Measurements from ENCODE around the gene HSF5. TPM values are rescaled to one million over a fixed set of nuclear protein-coding genes. Genes with fewer than 3 reads are reported as not detected.

Gene HSF5
- total RNA-seq, 1 experiment from 2014 or later = 0.07 TPM

DNA sequence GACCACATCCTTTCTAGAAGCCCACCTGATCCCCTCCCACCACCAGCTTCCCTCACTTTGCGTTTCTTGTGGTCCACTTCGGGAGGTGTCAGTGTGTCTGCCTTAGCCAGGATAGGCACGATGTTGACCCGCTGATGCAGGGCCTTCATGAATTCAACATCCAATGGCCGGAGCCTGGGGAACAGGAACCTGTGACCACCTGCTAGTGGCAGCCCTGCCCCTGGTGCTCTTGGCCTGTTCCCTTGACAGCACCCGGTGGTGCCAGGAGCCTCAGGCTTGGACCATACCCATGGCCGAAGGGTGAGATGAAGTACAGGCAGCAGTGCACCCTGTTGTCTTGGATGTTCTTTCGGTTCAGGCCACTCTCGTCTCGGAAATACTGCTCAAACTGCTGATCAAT is 33.5 kb upstream of the HSF5 start:
- Mint-ChIP-seq H3K27ac (ENCODE audit: unreplicated experiment) (no peak overlapping the region), H3K4me3 (ENCODE audit: low read depth, unreplicated experiment) (no peak overlapping the region), H3K36me3 (ENCODE audit: insufficient read depth, unreplicated experiment) (peaks cover 25% of the 10 kb centered on the region), H3K27me3 (ENCODE audit: unreplicated experiment) (no peaks in the 10 kb centered on the region), H3K4me1 (ENCODE audit: low read depth, unreplicated experiment) (peaks cover 6% of the 10 kb centered on the region), H3K9me3 (ENCODE audit: low read depth, unreplicated experiment) (no peaks in the 10 kb centered on the region)
- TF ChIP-seq, protein P1, sequence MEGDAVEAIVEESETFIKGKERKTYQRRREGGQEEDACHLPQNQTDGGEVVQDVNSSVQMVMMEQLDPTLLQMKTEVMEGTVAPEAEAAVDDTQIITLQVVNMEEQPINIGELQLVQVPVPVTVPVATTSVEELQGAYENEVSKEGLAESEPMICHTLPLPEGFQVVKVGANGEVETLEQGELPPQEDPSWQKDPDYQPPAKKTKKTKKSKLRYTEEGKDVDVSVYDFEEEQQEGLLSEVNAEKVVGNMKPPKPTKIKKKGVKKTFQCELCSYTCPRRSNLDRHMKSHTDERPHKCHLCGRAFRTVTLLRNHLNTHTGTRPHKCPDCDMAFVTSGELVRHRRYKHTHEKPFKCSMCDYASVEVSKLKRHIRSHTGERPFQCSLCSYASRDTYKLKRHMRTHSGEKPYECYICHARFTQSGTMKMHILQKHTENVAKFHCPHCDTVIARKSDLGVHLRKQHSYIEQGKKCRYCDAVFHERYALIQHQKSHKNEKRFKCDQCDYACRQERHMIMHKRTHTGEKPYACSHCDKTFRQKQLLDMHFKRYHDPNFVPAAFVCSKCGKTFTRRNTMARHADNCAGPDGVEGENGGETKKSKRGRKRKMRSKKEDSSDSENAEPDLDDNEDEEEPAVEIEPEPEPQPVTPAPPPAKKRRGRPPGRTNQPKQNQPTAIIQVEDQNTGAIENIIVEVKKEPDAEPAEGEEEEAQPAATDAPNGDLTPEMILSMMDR (IDR thresholded peaks at IDR 0.05; ENCODE audit: unreplicated experiment) = no peak
- no TSS peak for BruUV-seq (replicated peaks)
- DNase-seq = no peak
- CTCF ChIA-PET = no interaction called here
- intact Hi-C loops (cut with micrococcal nuclease; ENCODE audit: unreplicated experiment) = no loop called here

DNA sequence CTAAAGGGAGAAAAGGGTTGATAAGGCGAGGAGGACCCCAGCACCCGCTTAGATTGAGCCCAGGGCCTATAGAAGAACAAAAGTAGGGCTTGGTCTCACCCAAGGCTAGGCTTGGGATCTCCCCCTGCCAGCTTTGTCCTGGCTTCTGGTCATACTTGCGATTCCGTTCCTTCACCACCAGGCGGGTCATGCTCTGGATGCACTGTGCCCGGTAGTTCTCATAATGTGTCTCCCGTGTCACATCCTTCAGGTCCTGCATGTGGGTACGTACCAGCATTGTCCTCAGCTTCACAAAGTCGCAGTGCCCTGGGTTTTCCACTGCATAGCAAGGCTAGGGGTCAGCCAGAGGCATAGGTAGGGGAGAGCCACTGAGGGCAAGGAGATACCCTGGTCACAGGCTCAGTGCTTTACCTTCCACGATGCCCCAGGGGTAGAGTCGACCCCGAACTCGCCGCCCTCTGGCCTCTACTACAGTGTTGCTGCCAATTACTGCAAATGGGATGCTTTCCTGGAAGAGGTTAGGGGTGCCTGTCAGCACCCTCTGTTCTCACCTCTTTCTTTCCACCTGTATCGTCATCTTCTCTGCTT is 32.7 kb upstream of the HSF5 start:
- TF ChIP-seq, protein P1 (IDR thresholded peaks at IDR 0.05; ENCODE audit: unreplicated experiment) = peak; percentile 22
- H3K4me3 Mint-ChIP-seq (ENCODE audit: low read depth, unreplicated experiment) = no peak overlapping the region
- peaks cover 13% of the 10 kb centered on the region for H3K4me1 Mint-ChIP-seq (ENCODE audit: low read depth, unreplicated experiment)
- peak; percentile 6 for DNase-seq
- H3K27ac Mint-ChIP-seq (ENCODE audit: unreplicated experiment) = no peak overlapping the region
- no peaks in the 10 kb centered on the region for H3K27me3 Mint-ChIP-seq (ENCODE audit: unreplicated experiment)
- CTCF ChIA-PET = no interaction called here
- intact Hi-C loops (cut with micrococcal nuclease; ENCODE audit: unreplicated experiment) = no loop called here
- no peaks in the 10 kb centered on the region for H3K9me3 Mint-ChIP-seq (ENCODE audit: low read depth, unreplicated experiment)
- no TSS peak for BruUV-seq (replicated peaks)
- peaks cover 26% of the 10 kb centered on the region for H3K36me3 Mint-ChIP-seq (ENCODE audit: insufficient read depth, unreplicated experiment)

DNA sequence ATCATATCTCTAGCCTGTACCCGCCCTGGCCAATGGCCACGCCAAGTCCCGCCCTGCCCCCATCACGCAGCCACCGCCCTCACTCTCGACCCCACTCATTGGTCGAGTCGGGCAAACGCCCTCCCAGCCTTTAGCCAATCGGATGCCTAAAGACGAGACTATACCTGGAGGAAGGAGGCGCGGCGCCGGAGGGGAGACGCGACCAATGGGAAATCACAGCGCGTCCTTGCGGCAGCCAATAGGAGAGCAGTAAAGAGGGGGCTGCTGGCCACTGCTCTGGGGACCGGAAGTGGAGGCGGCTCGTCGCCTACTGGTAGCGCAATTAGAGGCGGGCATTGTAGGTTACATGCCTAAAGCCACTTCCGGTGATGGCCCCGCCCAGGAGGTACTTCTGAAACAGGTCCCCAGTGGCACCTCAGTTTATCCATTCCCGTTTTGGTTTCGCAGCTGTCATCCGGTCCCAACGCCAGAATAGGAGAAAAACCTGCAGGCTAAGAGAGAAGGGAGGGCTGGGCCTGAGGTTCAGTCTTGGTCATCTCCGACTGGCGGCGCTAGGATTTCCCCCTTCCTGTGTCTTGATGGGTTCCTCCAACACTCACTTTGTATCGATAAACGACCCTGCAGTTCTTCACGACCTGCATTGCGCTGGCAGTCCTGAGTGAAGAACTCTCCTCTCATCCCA is 29.9 kb upstream of the HSF5 start:
- peak overlapping the region; percentile 85 for H3K4me3 Mint-ChIP-seq (ENCODE audit: low read depth, unreplicated experiment)
- H3K27ac Mint-ChIP-seq (ENCODE audit: unreplicated experiment) = peak overlapping the region; percentile 88
- no TSS peak for BruUV-seq (replicated peaks)
- H3K27me3 Mint-ChIP-seq (ENCODE audit: unreplicated experiment) = no peaks in the 10 kb centered on the region
- CTCF ChIA-PET = interaction anchor here (0.7 to 1.7 kb wide), 2 partner anchors 114 to 487 kb away, joined by 3 to 7 read pairs; no protein-coding TSS in a partner anchor
- peaks cover 26% of the 10 kb centered on the region for H3K4me1 Mint-ChIP-seq (ENCODE audit: low read depth, unreplicated experiment)
- intact Hi-C loops (cut with micrococcal nuclease; ENCODE audit: unreplicated experiment) = loop anchor here (2.0 to 5.0 kb wide), 3 partner anchors 114 to 487 kb away; no protein-coding TSS in a partner anchor
- peak; percentile 97 for DNase-seq
- TF ChIP-seq, protein P1 (IDR thresholded peaks at IDR 0.05; ENCODE audit: unreplicated experiment) = no peak
- H3K9me3 Mint-ChIP-seq (ENCODE audit: low read depth, unreplicated experiment) = no peaks in the 10 kb centered on the region
- peaks cover 44% of the 10 kb centered on the region for H3K36me3 Mint-ChIP-seq (ENCODE audit: insufficient read depth, unreplicated experiment)

DNA sequence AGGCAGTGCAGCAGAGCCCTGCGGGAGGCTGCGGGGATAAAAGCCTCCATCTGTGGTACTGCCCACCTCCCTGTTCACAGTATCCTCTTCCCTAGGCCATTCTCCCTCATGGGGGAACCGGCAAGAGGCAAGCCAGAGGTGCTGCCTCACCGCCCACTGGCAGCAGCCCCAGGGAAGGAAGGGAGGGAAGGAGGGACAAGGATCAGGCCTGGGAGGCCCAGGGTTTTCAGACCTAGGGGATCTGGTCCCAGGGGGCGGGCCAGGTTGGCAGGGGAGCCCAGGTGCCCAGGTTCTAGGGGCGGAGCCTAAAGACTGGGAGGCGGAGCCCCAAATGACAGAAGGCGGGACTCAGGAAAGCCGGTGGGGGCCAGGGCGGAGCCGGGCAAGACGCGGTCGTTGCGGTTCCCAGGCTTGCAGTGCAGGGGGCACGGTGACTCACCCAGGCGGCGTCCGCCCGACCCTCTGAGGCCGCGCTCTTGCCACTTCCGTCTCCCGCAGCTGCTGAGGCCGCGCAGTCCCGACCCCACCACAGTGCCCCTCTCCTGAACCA is 29.2 kb upstream of the HSF5 start:
- CTCF ChIA-PET = interaction anchor here (0.7 to 1.7 kb wide), 2 partner anchors 115 to 487 kb away, joined by 3 to 7 read pairs; no protein-coding TSS in a partner anchor
- intact Hi-C loops (cut with micrococcal nuclease; ENCODE audit: unreplicated experiment) = loop anchor here (5.0 kb wide), 2 partner anchors 115 to 195 kb away; no protein-coding TSS in a partner anchor
- Mint-ChIP-seq H3K27ac (ENCODE audit: unreplicated experiment) (peak overlapping the region; percentile 88), H3K36me3 (ENCODE audit: insufficient read depth, unreplicated experiment) (peaks cover 47% of the 10 kb centered on the region), H3K9me3 (ENCODE audit: low read depth, unreplicated experiment) (no peaks in the 10 kb centered on the region), H3K27me3 (ENCODE audit: unreplicated experiment) (no peaks in the 10 kb centered on the region), H3K4me1 (ENCODE audit: low read depth, unreplicated experiment) (peaks cover 31% of the 10 kb centered on the region), H3K4me3 (ENCODE audit: low read depth, unreplicated experiment) (peak overlapping the region; percentile 85)
- DNase-seq = no peak
- TF ChIP-seq, protein P1 (IDR thresholded peaks at IDR 0.05; ENCODE audit: unreplicated experiment) = no peak
- BruUV-seq (replicated peaks) = no TSS peak

Data from Calu3 (cell line).